Measurements from ENCODE around the gene CDK5R2.

CDK5R2 gene

GRCh38 chr2:218961651-218962570 is 2.4 kb downstream of the CDK5R2 start:
- no peak for DNase-seq (ENCODE audit: low read depth in 2 of 2)

- DNase-seq (ENCODE audit: low read depth in 2 of 2) = peak in 1 of 2 donors; percentile 55
Measured at GRCh38 chr2:218962859-218963492, 3.5 kb downstream of the CDK5R2 start.

GRCh38 chr2:218963601-218964000 is 4.1 kb downstream of the CDK5R2 start:
- no peak for DNase-seq (ENCODE audit: low read depth in 2 of 2)

GRCh38 chr2:218964041-218964771 is 4.7 kb downstream of the CDK5R2 start:
- no peak for DNase-seq (ENCODE audit: low read depth in 2 of 2)

- no peak for DNase-seq (ENCODE audit: low read depth in 2 of 2)
Measured at GRCh38 chr2:218970894-218971293, 11.4 kb downstream of the CDK5R2 start.

GRCh38 chr2:218975060-218975777 is 15.8 kb downstream of the CDK5R2 start:
- no peak for DNase-seq (ENCODE audit: low read depth in 2 of 2)

- peak; percentile 85 to 86 for DNase-seq (ENCODE audit: low read depth in 2 of 2)
Measured at GRCh38 chr2:218979846-218980734, 20.6 kb downstream of the CDK5R2 start.

GRCh38 chr2:218980735-218981389 is 21.4 kb downstream of the CDK5R2 start:
- DNase-seq (ENCODE audit: low read depth in 2 of 2) = no peak

GRCh38 chr2:218981390-218981880 is 22.0 kb downstream of the CDK5R2 start:
- no peak for DNase-seq (ENCODE audit: low read depth in 2 of 2)

- DNase-seq (ENCODE audit: low read depth in 2 of 2) = no peak
Measured at GRCh38 chr2:218981881-218982585, 22.6 kb downstream of the CDK5R2 start.

GRCh38 chr2:218982586-218983262 is 23.3 kb downstream of the CDK5R2 start:
- DNase-seq (ENCODE audit: low read depth in 2 of 2) = no peak

- no peak for DNase-seq (ENCODE audit: low read depth in 2 of 2)
Measured at GRCh38 chr2:218983263-218983933, 23.9 kb downstream of the CDK5R2 start.

GRCh38 chr2:218983934-218984238 is 24.4 kb downstream of the CDK5R2 start:
- DNase-seq (ENCODE audit: low read depth in 2 of 2) = no peak

- no peak for DNase-seq (ENCODE audit: low read depth in 2 of 2)
Measured at GRCh38 chr2:218984239-218985020, 25.0 kb downstream of the CDK5R2 start.

- no peak for DNase-seq (ENCODE audit: low read depth in 2 of 2)
Measured at GRCh38 chr2:218985021-218985324, 25.5 kb downstream of the CDK5R2 start, which contains the start of gene FEV. Gene FEV, minus strand, starts transcription at chr2:218985184. Its CDS starts 109 bp downstream, at chr2:218985075.

GRCh38 chr2:218985325-218986091 is 26.0 kb downstream of the CDK5R2 start:
- no peak for DNase-seq (ENCODE audit: low read depth in 2 of 2)
